HL-60 (cell line): Measurements from ENCODE around the gene NUDT15.

Experiments
- CTCF ChIP-seq: IDR thresholded peaks from one replicate; pipeline ENCODE4 v1.5.1; 2011; ENCODE audit warnings: low read length, control low read depth, inconsistent platforms; ENCODE audit not compliant: insufficient read depth
- POLR2AphosphoS5 ChIP-seq: IDR thresholded peaks from 2 replicates; pipeline ENCODE4 v1.6.1; 2012; ENCODE audit warnings: low read depth
- REST ChIP-seq: IDR thresholded peaks from 2 replicates; pipeline ENCODE4 v1.6.1; 2012; ENCODE audit warnings: low read depth; ENCODE audit not compliant: insufficient replicate concordance
- SPI1 ChIP-seq: IDR thresholded peaks from 2 replicates; pipeline ENCODE4 v1.6.1; 2012; ENCODE audit warnings: low read depth, mild to moderate bottlenecking, borderline replicate concordance

- no peak for TF ChIP-seq CTCF
- TF ChIP-seq REST: no peak
- no peak for TF ChIP-seq POLR2AphosphoS5
- TF ChIP-seq SPI1: no peak
Observed at GRCh38 chr13:48019796-48020195, 17.7 kb upstream of the NUDT15 start.
